ENCODE data around the gene RELL1.

- TF ChIP-seq CTCF (IDR thresholded peaks at IDR 0.05) (no peak), POLR2A (IDR thresholded peaks at IDR 0.05) (no peak)
Measured at GRCh38 chr4:37604461-37604860, 81.7 kb downstream of the RELL1 start.

Data from body of pancreas (tissue), 4 donors.